H9 (cell line): ENCODE data around the gene PRUNE1. TPM values are rescaled to one million over a fixed set of nuclear protein-coding genes. Genes with fewer than 3 reads are reported as not detected.

ENCODE experiments used
- DNase-seq: peaks from one replicate; pipeline ENCODE4 v3.0.0-alpha.2; 2017
- H2AFZ ChIP-seq: one replicate; pipeline ENCODE4 v1.6.1; 2013; ENCODE audit warnings: mild to moderate bottlenecking, low read length, control low read depth, moderate library complexity
- H2AK5ac ChIP-seq: 2 replicates; pipeline ENCODE4 v1.6.1; 2013; ENCODE audit warnings: low read length, control low read depth, mixed read lengths; ENCODE audit not compliant: insufficient read length
- H2BK120ac ChIP-seq: one replicate; pipeline ENCODE4 v1.6.1; 2013; ENCODE audit warnings: low read depth, mild to moderate bottlenecking, low read length, control low read depth, inconsistent platforms; ENCODE audit not compliant: poor library complexity, severe bottlenecking
- H2BK12ac ChIP-seq: 2 replicates; pipeline ENCODE4 v1.6.1; 2013; ENCODE audit warnings: low read length, control low read depth, mixed read lengths, low read depth; ENCODE audit not compliant: insufficient read length
- H2BK15ac ChIP-seq: 2 replicates; pipeline ENCODE4 v1.6.1; 2013; ENCODE audit warnings: low read depth, low read length, control low read depth
- H2BK20ac ChIP-seq: one replicate; pipeline ENCODE4 v1.6.1; 2013; ENCODE audit warnings: low read depth, mild to moderate bottlenecking, low read length, control low read depth, inconsistent platforms; ENCODE audit not compliant: poor library complexity, severe bottlenecking
- H2BK5ac ChIP-seq: 2 replicates; pipeline ENCODE4 v1.6.1; 2013; ENCODE audit warnings: low read length, control low read depth, mixed read lengths; ENCODE audit not compliant: insufficient read length
- H3K14ac ChIP-seq: 2 replicates; pipeline ENCODE4 v1.6.1; 2013; ENCODE audit warnings: low read length, control low read depth; ENCODE audit not compliant: insufficient read depth
- H3K18ac ChIP-seq: 2 replicates; pipeline ENCODE4 v1.6.1; 2013; ENCODE audit warnings: low read depth, mild to moderate bottlenecking, mixed read lengths, low read length, control low read depth; ENCODE audit not compliant: insufficient read length
- H3K23ac ChIP-seq: 2 replicates; pipeline ENCODE4 v1.6.1; 2013; ENCODE audit warnings: low read length, control low read depth, mixed read lengths, low read depth; ENCODE audit not compliant: insufficient read length
- H3K23me2 ChIP-seq: 2 replicates; pipeline ENCODE4 v1.6.1; 2013; ENCODE audit warnings: low read depth, mild to moderate bottlenecking, mixed read lengths, low read length, control low read depth; ENCODE audit not compliant: insufficient read length, poor library complexity, severe bottlenecking
- H3K27ac ChIP-seq: 2 replicates; pipeline ENCODE4 v1.5.1; 2013; ENCODE audit warnings: low read length, control low read depth, mixed read lengths, low read depth; ENCODE audit not compliant: insufficient read length
- H3K27me3 ChIP-seq: 2 replicates; pipeline ENCODE4 v1.6.1; 2013; ENCODE audit warnings: low read length, control low read depth, inconsistent platforms; ENCODE audit not compliant: insufficient read depth
- H3K4ac ChIP-seq: 2 replicates; pipeline ENCODE4 v1.6.1; 2013; ENCODE audit warnings: low read depth, mild to moderate bottlenecking, control low read depth, inconsistent platforms, low read length, moderate library complexity
- H3K4me1 ChIP-seq: 2 replicates; pipeline ENCODE4 v1.6.1; 2013; ENCODE audit warnings: low read length, control low read depth, inconsistent platforms; ENCODE audit not compliant: insufficient read depth
- H3K4me2 ChIP-seq: 2 replicates; pipeline ENCODE4 v1.6.1; 2013; ENCODE audit warnings: low read length, control low read depth, mixed read lengths; ENCODE audit not compliant: insufficient read length, insufficient read depth
- H3K56ac ChIP-seq: 2 replicates; pipeline ENCODE4 v1.6.1; 2013; ENCODE audit warnings: low read depth, mild to moderate bottlenecking, mixed read lengths, low read length, control low read depth; ENCODE audit not compliant: insufficient read length
- H3K79me1 ChIP-seq: 2 replicates; pipeline ENCODE4 v1.6.1; 2013; ENCODE audit warnings: low read depth, mild to moderate bottlenecking, moderate library complexity, low read length, control low read depth, inconsistent platforms; ENCODE audit not compliant: insufficient read depth, poor library complexity, severe bottlenecking
- H3K79me2 ChIP-seq: 2 replicates; pipeline ENCODE4 v1.6.1; 2013; ENCODE audit warnings: low read length, control low read depth, inconsistent platforms; ENCODE audit not compliant: insufficient read depth
- H3K9ac ChIP-seq: 2 replicates; pipeline ENCODE4 v1.6.1; 2013; ENCODE audit warnings: low read length, control low read depth, mixed read lengths; ENCODE audit not compliant: insufficient read length; ENCODE audit errors: extremely low read depth
- H3K9me3 ChIP-seq: one replicate; pipeline ENCODE4 v1.6.1; 2013; ENCODE audit warnings: low read depth, low read length, inconsistent platforms; ENCODE audit not compliant: control insufficient read depth
- H3T11ph ChIP-seq: one replicate; pipeline ENCODE4 v1.6.1; 2013; ENCODE audit warnings: mild to moderate bottlenecking, low read length, control low read depth, inconsistent platforms
- H4K20me1 ChIP-seq: one replicate; pipeline ENCODE4 v1.6.1; 2013; ENCODE audit not compliant: control insufficient read depth, insufficient read length, insufficient read depth
- H4K5ac ChIP-seq: 2 replicates; pipeline ENCODE4 v1.6.1; 2013; ENCODE audit warnings: low read depth, mild to moderate bottlenecking, mixed read lengths, low read length, control low read depth; ENCODE audit not compliant: insufficient read length
- H4K8ac ChIP-seq: replicated peaks from 2 replicates; pipeline ENCODE4 v1.6.1; 2013; ENCODE audit warnings: low read length, control low read depth, mixed read lengths, low read depth; ENCODE audit not compliant: insufficient read length
- H4K91ac ChIP-seq: 2 replicates; pipeline ENCODE4 v1.6.1; 2013; ENCODE audit warnings: low read depth, mild to moderate bottlenecking, moderate library complexity, mixed read lengths, low read length, control low read depth; ENCODE audit not compliant: insufficient read length
- H3K27ac Mint-ChIP-seq, 3 experiments: 2 replicates in 2 of 3; 3 replicates in 1 of 3; pipeline ENCODE4 v1.8.0; 2020 to 2021; ENCODE audit warnings: mixed read lengths in 3 of 3, mild to moderate bottlenecking in 1 of 3, moderate library complexity in 1 of 3
- H3K27me3 Mint-ChIP-seq: 2 replicates; pipeline ENCODE4 v1.8.0; 2021; ENCODE audit warnings: low read depth, mild to moderate bottlenecking, moderate library complexity, mixed read lengths
- H3K36me3 Mint-ChIP-seq, 3 experiments: 2 replicates in 2 of 3; 3 replicates in 1 of 3; pipeline ENCODE4 v1.8.0; 2020 to 2021; ENCODE audit warnings: low read depth in 3 of 3, mixed read lengths in 3 of 3; ENCODE audit not compliant: insufficient read depth in 1 of 3
- H3K4me1 Mint-ChIP-seq, 2 experiments: 2 replicates each; pipeline ENCODE4 v1.8.0; 2020; ENCODE audit warnings: mixed read lengths in 2 of 2
- H3K4me3 Mint-ChIP-seq, 2 experiments: 2 replicates in 1 of 2; 3 replicates in 1 of 2; pipeline ENCODE4 v1.8.0; 2020 to 2021; ENCODE audit warnings: mild to moderate bottlenecking in 2 of 2, mixed read lengths in 2 of 2, moderate library complexity in 1 of 2
- H3K9me3 Mint-ChIP-seq, 2 experiments: 2 replicates in 1 of 2; 3 replicates in 1 of 2; pipeline ENCODE4 v1.8.0; 2020; ENCODE audit warnings: mild to moderate bottlenecking in 2 of 2, mixed read lengths in 2 of 2, moderate library complexity in 1 of 2
- CTCF ChIP-seq: fragments of 200-600 bp; sonication (generic); conservative IDR thresholded peaks from 3 replicates; pipeline ENCODE4 v1.8.0; 2021; ENCODE audit warnings: antibody characterized with exemption, mild to moderate bottlenecking
- WGBS: extraction: QIAGEN DNeasy Blood & Tissue Kit; methylation state at CpG from one replicate; pipeline ENCODE4 v1.1.7; 2013; ENCODE audit warnings: missing lambda C conversion rate, low lambda C conversion rate, mixed read lengths; ENCODE audit not compliant: insufficient read length; ENCODE audit errors: extremely low coverage; 5-methylcytosine and 5-hydroxymethylcytosine counted together
- total RNA-seq: library from RNA; stranded (reverse); gene quantifications from 2 replicates; pipeline ENCODE4 v1.2.1, GENCODE V29; 2021

The PRUNE1 gene
- total RNA-seq, 1 experiment from 2014 or later: 22.3 TPM

- no peak overlapping the region for H3K56ac ChIP-seq
- H2BK12ac ChIP-seq: no peak overlapping the region
- WGBS: no CpG with 5 or more reads among the region's 13 CpGs
- Mint-ChIP-seq H3K27me3 (no peaks in the 10 kb centered on the region; the same call in none of the 2 replicates), H3K36me3 (peaks cover 48 to 66% (median 63%) of the 10 kb centered on the region in 3 experiments), H3K27ac (peak overlapping the region; percentile 36 to 76 (median 40); a peak in 4 of 7 replicates), H3K4me1 (peaks cover 35 to 38% of the 10 kb centered on the region in 2 experiments), H3K9me3 (no peaks in the 10 kb centered on the region), H3K4me3 (no peak overlapping the region)
- H4K8ac ChIP-seq: no peak overlapping the region
- H2AFZ ChIP-seq: no peak overlapping the region
- no peaks in the 10 kb centered on the region for H3K27me3 ChIP-seq
- no peaks in the 10 kb centered on the region for H4K20me1 ChIP-seq
- H4K5ac ChIP-seq: no peak overlapping the region
- H2AK5ac ChIP-seq: no peak overlapping the region
- DNase-seq: no peak
- no peak overlapping the region for H3K4me2 ChIP-seq
- no peak overlapping the region for H3K23ac ChIP-seq
- H3K18ac ChIP-seq: no peak overlapping the region
- peaks cover 21% of the 10 kb centered on the region; the same call in 1 of the 2 replicates for H3K79me2 ChIP-seq
- H3K14ac ChIP-seq: no peak overlapping the region
- no peaks in the 10 kb centered on the region for H3K9me3 ChIP-seq
- H4K91ac ChIP-seq: no peak overlapping the region
- peaks cover 5% of the 10 kb centered on the region for H3K4me1 ChIP-seq
- H3K4ac ChIP-seq: no peak overlapping the region
- H3K23me2 ChIP-seq: no peaks in the 10 kb centered on the region
- H3K9ac ChIP-seq: no peak overlapping the region
- no peak overlapping the region for H3T11ph ChIP-seq
- H2BK15ac ChIP-seq: no peak overlapping the region
- H3K27ac ChIP-seq: no peak overlapping the region
- no peaks in the 10 kb centered on the region for H3K79me1 ChIP-seq
- H2BK120ac ChIP-seq: no peak overlapping the region
- no peak for TF ChIP-seq CTCF
- H2BK5ac ChIP-seq: no peak overlapping the region
- H2BK20ac ChIP-seq: no peak overlapping the region
Observed at GRCh38 chr1:150967936-150968335, 40.3 kb upstream of the PRUNE1 start.
